Hindlimb muscle (tissue), 1 donor: ENCODE measurements around the gene PTPN23. TPM values are rescaled to one million over a fixed set of nuclear protein-coding genes. Genes with fewer than 3 reads are reported as not detected.

Source experiments
- DNase-seq: peaks from one replicate; pipeline ENCODE4 v3.0.0-alpha.2; 2013
- polyA plus RNA-seq: library from polyadenylated mRNA; unstranded; fragments of 120-200 nt; gene quantifications from one replicate; pipeline ENCODE4 v1.2.1, GENCODE V29; 2013; ENCODE audit not compliant: insufficient read length

PTPN23 gene
- polyA plus RNA-seq, 1 donor, result 28.3 TPM

GRCh38 chr3:47421741-47422649 lies 41.2 kb downstream of the PTPN23 start:
- no peak for DNase-seq

GRCh38 chr3:47422743-47423142 lies 41.9 kb downstream of the PTPN23 start:
- no peak for DNase-seq

GRCh38 chr3:47423548-47424145 lies 42.8 kb downstream of the PTPN23 start:
- DNase-seq, result no peak

- no peak for DNase-seq
These were observed 43.9 kb downstream of the PTPN23 start for GRCh38 chr3:47424434-47425382.

- DNase-seq, result no peak
These were observed 44.6 kb downstream of the PTPN23 start for GRCh38 chr3:47425383-47425778.

GRCh38 chr3:47425959-47426358 lies 45.1 kb downstream of the PTPN23 start:
- no peak for DNase-seq

- no peak for DNase-seq
These were observed 47.0 kb downstream of the PTPN23 start for GRCh38 chr3:47427866-47428265.

- DNase-seq, result no peak
These were observed 47.8 kb downstream of the PTPN23 start for GRCh38 chr3:47428662-47429061.

- no peak for DNase-seq
These were observed 48.9 kb downstream of the PTPN23 start for GRCh38 chr3:47429476-47430270.

GRCh38 chr3:47430606-47431005 lies 49.8 kb downstream of the PTPN23 start:
- DNase-seq, result no peak

- no peak for DNase-seq
These were observed 50.4 kb downstream of the PTPN23 start for GRCh38 chr3:47431225-47431624.

- DNase-seq, result no peak
These were observed 51.9 kb downstream of the PTPN23 start for GRCh38 chr3:47432673-47433072.

- DNase-seq, result no peak
These were observed 53.0 kb downstream of the PTPN23 start for GRCh38 chr3:47433796-47434195.

- DNase-seq, result no peak
These were observed 54.0 kb downstream of the PTPN23 start for GRCh38 chr3:47434849-47435248.

- no peak for DNase-seq
These were observed 55.4 kb downstream of the PTPN23 start for GRCh38 chr3:47436180-47436579.

- DNase-seq, result no peak
These were observed 59.3 kb downstream of the PTPN23 start for GRCh38 chr3:47440131-47440530.

- no peak for DNase-seq
These were observed 61.2 kb downstream of the PTPN23 start for GRCh38 chr3:47441796-47442551.

GRCh38 chr3:47443611-47443995 lies 62.8 kb downstream of the PTPN23 start:
- no peak for DNase-seq

- DNase-seq, result no peak
These were observed 63.3 kb downstream of the PTPN23 start for GRCh38 chr3:47444103-47444502.

- DNase-seq, result no peak
These were observed 71.8 kb downstream of the PTPN23 start for GRCh38 chr3:47452453-47453215.
